Liver (tissue), 9 donors: ENCODE data around the gene MAP1S. TPM values are rescaled to one million over a fixed set of nuclear protein-coding genes. Genes with fewer than 3 reads are reported as not detected.

Experiments used
- DNase-seq: peaks from one replicate; pipeline ENCODE4 v3.0.0-alpha.2; 2017; ENCODE audit warnings: low spot score
- H3K27ac ChIP-seq, 2 donors: one replicate each; pipeline ENCODE4 v1.7.0; 2013; ENCODE audit warnings: inconsistent platforms in 2 of 2, low read length in 2 of 2, control low read depth in 1 of 2, low read depth in 1 of 2, mild to moderate bottlenecking in 1 of 2
- H3K27me3 ChIP-seq, 4 donors: one replicate each; pipeline versions ENCODE4 v1.6.1 to v1.7.0; 2013; ENCODE audit warnings: low read length in 3 of 4, inconsistent platforms in 1 of 4, mild to moderate bottlenecking in 1 of 4, moderate library complexity in 1 of 4; ENCODE audit not compliant: control insufficient read depth in 4 of 4, insufficient read depth in 4 of 4
- H3K36me3 ChIP-seq, 4 donors: one replicate each; pipeline versions ENCODE4 v1.6.1 to v1.7.0; 2013; ENCODE audit warnings: low read length in 3 of 4, mild to moderate bottlenecking in 3 of 4, low read depth in 1 of 4, moderate library complexity in 1 of 4; ENCODE audit not compliant: control insufficient read depth in 4 of 4, insufficient read depth in 3 of 4
- H3K4me1 ChIP-seq, 4 donors: one replicate each; pipeline versions ENCODE4 v1.6.1 to v1.7.0; 2013; ENCODE audit warnings: low read length in 3 of 4, mild to moderate bottlenecking in 3 of 4, moderate library complexity in 1 of 4; ENCODE audit not compliant: control insufficient read depth in 4 of 4, insufficient read depth in 4 of 4
- H3K4me3 ChIP-seq, 3 donors: one replicate each; pipeline versions ENCODE4 v1.6.1 to v1.7.0; 2013; ENCODE audit warnings: low read length in 3 of 3, control low read depth in 1 of 3, low read depth in 1 of 3, mild to moderate bottlenecking in 1 of 3
- H3K9ac ChIP-seq, 2 donors: one replicate each; pipeline ENCODE4 v1.7.0; 2013; ENCODE audit warnings: low read length in 2 of 2, mild to moderate bottlenecking in 2 of 2, moderate library complexity in 2 of 2, control low read depth in 1 of 2, low read depth in 1 of 2
- H3K9me3 ChIP-seq, 4 donors: one replicate each; pipeline versions ENCODE4 v1.6.1 to v1.7.0; 2013; ENCODE audit warnings: low read length in 3 of 4; ENCODE audit not compliant: control insufficient read depth in 4 of 4
- CTCF ChIP-seq: fragments of 150-350 bp; IDR thresholded peaks from 2 replicates; pipeline ENCODE4 v1.5.1; 2017; ENCODE audit warnings: improper control_type of control experiment, low read depth, low read length; ENCODE audit not compliant: missing input control
- EGR1 ChIP-seq, 2 donors: IDR thresholded peaks; 2 replicates each; pipeline ENCODE4 v1.6.1; 2016 to 2018; ENCODE audit warnings: antibody characterized with exemption in 2 of 2, low read depth in 2 of 2
- FOXA1 ChIP-seq: IDR thresholded peaks from 2 replicates; pipeline ENCODE4 v1.6.1; 2016; ENCODE audit warnings: antibody characterized with exemption
- FOXA2 ChIP-seq: IDR thresholded peaks from 2 replicates; pipeline ENCODE4 v1.6.1; 2016; ENCODE audit warnings: antibody characterized with exemption
- GABPA ChIP-seq, 2 donors: IDR thresholded peaks in 1 of 2; conservative IDR thresholded peaks in 1 of 2; 2 replicates each; pipeline ENCODE4 v1.6.1; 2016; ENCODE audit warnings: antibody characterized with exemption in 2 of 2, mild to moderate bottlenecking in 1 of 2, moderate library complexity in 1 of 2
- HNF4A ChIP-seq, 2 donors: conservative IDR thresholded peaks; 2 replicates each; pipeline ENCODE4 v1.6.1; 2016; ENCODE audit warnings: antibody characterized with exemption in 2 of 2, mild to moderate bottlenecking in 2 of 2
- HNF4G ChIP-seq: IDR thresholded peaks from 2 replicates; pipeline ENCODE4 v1.6.1; 2016; ENCODE audit warnings: antibody characterized with exemption
- JUND ChIP-seq, 2 donors: IDR thresholded peaks; 2 replicates each; pipeline ENCODE4 v1.6.1; 2016; ENCODE audit warnings: antibody characterized with exemption in 2 of 2
- NR2F2 ChIP-seq: IDR thresholded peaks from 2 replicates; pipeline ENCODE4 v1.6.1; 2016; ENCODE audit warnings: antibody characterized with exemption
- RAD21 ChIP-seq, 2 donors: IDR thresholded peaks; 2 replicates each; pipeline ENCODE4 v1.6.1; 2016; ENCODE audit warnings: antibody characterized with exemption in 2 of 2, mild to moderate bottlenecking in 2 of 2
- SP1 ChIP-seq: IDR thresholded peaks from 2 replicates; pipeline ENCODE4 v1.6.1; 2018; ENCODE audit warnings: antibody characterized with exemption, mild to moderate bottlenecking
- TAF1 ChIP-seq: conservative IDR thresholded peaks from 2 replicates; pipeline ENCODE4 v1.6.1; 2016; ENCODE audit warnings: antibody characterized with exemption, mild to moderate bottlenecking
- YY1 ChIP-seq: IDR thresholded peaks from 2 replicates; pipeline ENCODE4 v1.6.1; 2016; ENCODE audit warnings: antibody characterized with exemption, mild to moderate bottlenecking
- WGBS: extraction: QIAGEN DNeasy Blood & Tissue Kit; methylation state at CpG from one replicate; pipeline ENCODE4 v1.1.7; 2013; 5-methylcytosine and 5-hydroxymethylcytosine counted together
- polyA plus RNA-seq, 2 donors: library from polyadenylated mRNA; stranded (reverse) in 1 of 2; unstranded in 1 of 2; fragments of 200-250 nt in 1 of 2; fragments of >200 nt in 1 of 2; fragmentation: Nextera tagmentation in 1 of 2; extraction: Ambion mirVana in 1 of 2; gene quantifications; one replicate each; pipeline versions ENCODE4 v1.2.1 to v1.2.3, GENCODE V29; 2013 to 2015
- total RNA-seq, 2 donors: library from RNA; depleted of rRNA; stranded (reverse); fragments of >200 nt; gene quantifications; one replicate each; pipeline ENCODE4 v1.2.3, GENCODE V29; 2014
- TF ChIP-seq, protein P1 (sequence below): IDR thresholded peaks from 2 replicates; pipeline ENCODE4 v1.6.1; 2016; ENCODE audit warnings: antibody characterized with exemption
- TF ChIP-seq, protein P2 (sequence below): IDR thresholded peaks from 2 replicates; pipeline ENCODE4 v1.6.1; 2016; ENCODE audit warnings: antibody characterized with exemption
- TF ChIP-seq, protein P3 (sequence below): IDR thresholded peaks from 2 replicates; pipeline ENCODE4 v1.6.1; 2016; ENCODE audit warnings: antibody characterized with exemption
- TF ChIP-seq, protein P4 (sequence below): IDR thresholded peaks from 2 replicates; pipeline ENCODE4 v1.6.1; 2016; ENCODE audit warnings: antibody characterized with exemption, mild to moderate bottlenecking
- donor health status: healthy.
- donor health status: healthy.
- donor health status: healthy.
- donor health status: healthy.
- donor health status: healthy.

Gene MAP1S
- total and polyA plus RNA-seq, 4 donors: 8.2 to 20.3 (median 10.6) TPM

- no peaks in the 10 kb centered on the region for H3K9me3 ChIP-seq
- H3K4me1 ChIP-seq: peaks cover 2 to 8% (median 5%) of the 10 kb centered on the region in 4 donors
- no peak overlapping the region for H3K27ac ChIP-seq
- DNase-seq: peak; percentile 75
- WGBS: 13% methylated on average over 29 of the region's 29 CpGs
- H3K27me3 ChIP-seq: peaks cover 0 to 3% (median 0%) of the 10 kb centered on the region in 4 donors
- no peak overlapping the region for H3K4me3 ChIP-seq
- TF ChIP-seq HNF4A (conservative IDR thresholded peaks at IDR 0.05): no peak
- TF ChIP-seq, protein P1, sequence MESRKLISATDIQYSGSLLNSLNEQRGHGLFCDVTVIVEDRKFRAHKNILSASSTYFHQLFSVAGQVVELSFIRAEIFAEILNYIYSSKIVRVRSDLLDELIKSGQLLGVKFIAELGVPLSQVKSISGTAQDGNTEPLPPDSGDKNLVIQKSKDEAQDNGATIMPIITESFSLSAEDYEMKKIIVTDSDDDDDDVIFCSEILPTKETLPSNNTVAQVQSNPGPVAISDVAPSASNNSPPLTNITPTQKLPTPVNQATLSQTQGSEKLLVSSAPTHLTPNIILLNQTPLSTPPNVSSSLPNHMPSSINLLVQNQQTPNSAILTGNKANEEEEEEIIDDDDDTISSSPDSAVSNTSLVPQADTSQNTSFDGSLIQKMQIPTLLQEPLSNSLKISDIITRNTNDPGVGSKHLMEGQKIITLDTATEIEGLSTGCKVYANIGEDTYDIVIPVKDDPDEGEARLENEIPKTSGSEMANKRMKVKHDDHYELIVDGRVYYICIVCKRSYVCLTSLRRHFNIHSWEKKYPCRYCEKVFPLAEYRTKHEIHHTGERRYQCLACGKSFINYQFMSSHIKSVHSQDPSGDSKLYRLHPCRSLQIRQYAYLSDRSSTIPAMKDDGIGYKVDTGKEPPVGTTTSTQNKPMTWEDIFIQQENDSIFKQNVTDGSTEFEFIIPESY: no peak
- no peak for TF ChIP-seq TAF1
- no peak for TF ChIP-seq FOXA2
- no peak for TF ChIP-seq YY1
- peak; percentile 75 to 87 for TF ChIP-seq RAD21 (IDR thresholded peaks at IDR 0.05)
- peak; percentile 96 for TF ChIP-seq NR2F2
- TF ChIP-seq GABPA (IDR thresholded peaks at IDR 0.05 in 1 of 2, conservative IDR thresholded peaks at IDR 0.05 in 1 of 2): no peak
- TF ChIP-seq CTCF: peak; percentile 63
- TF ChIP-seq, protein P2, sequence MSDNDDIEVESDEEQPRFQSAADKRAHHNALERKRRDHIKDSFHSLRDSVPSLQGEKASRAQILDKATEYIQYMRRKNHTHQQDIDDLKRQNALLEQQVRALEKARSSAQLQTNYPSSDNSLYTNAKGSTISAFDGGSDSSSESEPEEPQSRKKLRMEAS: no peak
- TF ChIP-seq SP1: no peak
- TF ChIP-seq, protein P3, sequence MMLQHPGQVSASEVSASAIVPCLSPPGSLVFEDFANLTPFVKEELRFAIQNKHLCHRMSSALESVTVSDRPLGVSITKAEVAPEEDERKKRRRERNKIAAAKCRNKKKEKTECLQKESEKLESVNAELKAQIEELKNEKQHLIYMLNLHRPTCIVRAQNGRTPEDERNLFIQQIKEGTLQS: no peak
- TF ChIP-seq HNF4G: no peak
- no peak for TF ChIP-seq EGR1 (IDR thresholded peaks at IDR 0.05; ENCODE audit: low read depth in 2 of 2)
- TF ChIP-seq, protein P4, sequence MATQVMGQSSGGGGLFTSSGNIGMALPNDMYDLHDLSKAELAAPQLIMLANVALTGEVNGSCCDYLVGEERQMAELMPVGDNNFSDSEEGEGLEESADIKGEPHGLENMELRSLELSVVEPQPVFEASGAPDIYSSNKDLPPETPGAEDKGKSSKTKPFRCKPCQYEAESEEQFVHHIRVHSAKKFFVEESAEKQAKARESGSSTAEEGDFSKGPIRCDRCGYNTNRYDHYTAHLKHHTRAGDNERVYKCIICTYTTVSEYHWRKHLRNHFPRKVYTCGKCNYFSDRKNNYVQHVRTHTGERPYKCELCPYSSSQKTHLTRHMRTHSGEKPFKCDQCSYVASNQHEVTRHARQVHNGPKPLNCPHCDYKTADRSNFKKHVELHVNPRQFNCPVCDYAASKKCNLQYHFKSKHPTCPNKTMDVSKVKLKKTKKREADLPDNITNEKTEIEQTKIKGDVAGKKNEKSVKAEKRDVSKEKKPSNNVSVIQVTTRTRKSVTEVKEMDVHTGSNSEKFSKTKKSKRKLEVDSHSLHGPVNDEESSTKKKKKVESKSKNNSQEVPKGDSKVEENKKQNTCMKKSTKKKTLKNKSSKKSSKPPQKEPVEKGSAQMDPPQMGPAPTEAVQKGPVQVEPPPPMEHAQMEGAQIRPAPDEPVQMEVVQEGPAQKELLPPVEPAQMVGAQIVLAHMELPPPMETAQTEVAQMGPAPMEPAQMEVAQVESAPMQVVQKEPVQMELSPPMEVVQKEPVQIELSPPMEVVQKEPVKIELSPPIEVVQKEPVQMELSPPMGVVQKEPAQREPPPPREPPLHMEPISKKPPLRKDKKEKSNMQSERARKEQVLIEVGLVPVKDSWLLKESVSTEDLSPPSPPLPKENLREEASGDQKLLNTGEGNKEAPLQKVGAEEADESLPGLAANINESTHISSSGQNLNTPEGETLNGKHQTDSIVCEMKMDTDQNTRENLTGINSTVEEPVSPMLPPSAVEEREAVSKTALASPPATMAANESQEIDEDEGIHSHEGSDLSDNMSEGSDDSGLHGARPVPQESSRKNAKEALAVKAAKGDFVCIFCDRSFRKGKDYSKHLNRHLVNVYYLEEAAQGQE: no peak
- no peaks in the 10 kb centered on the region for H3K36me3 ChIP-seq
- no peak overlapping the region for H3K9ac ChIP-seq
These were observed 47.4 kb downstream of the MAP1S start for GRCh38 chr19:17766543-17767131.

DNA sequence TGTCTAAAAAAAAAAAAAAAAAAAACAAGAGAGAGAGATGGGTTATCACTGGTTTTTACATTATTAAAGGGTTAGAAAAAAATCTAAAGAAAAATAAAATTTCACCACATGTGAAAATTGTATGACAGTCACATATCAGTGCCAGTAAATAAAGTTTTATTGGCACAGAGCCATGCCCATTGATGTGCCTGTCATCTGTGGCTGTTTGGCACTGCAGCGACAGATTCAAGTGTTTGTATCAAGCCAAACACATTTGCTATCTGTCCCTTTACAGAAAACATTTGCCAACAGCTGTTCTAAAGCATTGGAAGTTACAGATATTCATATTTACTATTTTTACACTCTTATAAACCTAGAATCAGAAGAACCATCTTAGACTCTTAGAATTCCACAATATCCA, 48.3 kb downstream of the MAP1S start:
- Histone ChIP-seq H3K9ac (no peak overlapping the region), H3K36me3 (no peaks in the 10 kb centered on the region), H3K4me1 (peaks cover 2 to 8% (median 5%) of the 10 kb centered on the region in 4 donors), H3K27me3 (peaks cover 0 to 2% (median 0%) of the 10 kb centered on the region in 4 donors), H3K4me3 (no peak overlapping the region), H3K27ac (no peak overlapping the region), H3K9me3 (no peaks in the 10 kb centered on the region)
- WGBS: 55% methylated on average over 1 of the region's 1 CpG
- DNase-seq: no peak
- TF ChIP-seq TAF1: no peak
- TF ChIP-seq CTCF: no peak
- no peak for TF ChIP-seq YY1
- TF ChIP-seq NR2F2: no peak
- TF ChIP-seq FOXA1: no peak
- TF ChIP-seq, protein P4: no peak
- TF ChIP-seq, protein P3: no peak
- no peak for TF ChIP-seq GABPA (IDR thresholded peaks at IDR 0.05 in 1 of 2, conservative IDR thresholded peaks at IDR 0.05 in 1 of 2)
- no peak for TF ChIP-seq JUND (IDR thresholded peaks at IDR 0.05)
